CD14-positive monocyte (primary cell): ENCODE results near the gene RYR3. TPM values are rescaled to one million over a fixed set of nuclear protein-coding genes. Genes with fewer than 3 reads are reported as not detected.

ENCODE experiments used
- DNase-seq, 3 donors: peaks; one replicate each; pipeline ENCODE4 v3.0.0-alpha.2; 2011 to 2022
- H2AFZ ChIP-seq: 2 replicates; pipeline ENCODE4 v1.6.0; 2012; ENCODE audit warnings: mild to moderate bottlenecking, low read depth, low read length, inconsistent platforms; ENCODE audit not compliant: insufficient read depth, poor library complexity, severe bottlenecking
- H3K27ac ChIP-seq, 2 donors: 1 replicate in 1 of 2; 2 replicates in 1 of 2; pipeline ENCODE4 v1.5.1; 2012 to 2013; ENCODE audit warnings: low read length in 2 of 2, control low read depth in 1 of 2, inconsistent platforms in 1 of 2, low read depth in 1 of 2, mild to moderate bottlenecking in 1 of 2
- H3K27me3 ChIP-seq, 2 donors: one replicate each; pipeline versions ENCODE4 v1.6.0 to v1.6.1; 2011 to 2013; ENCODE audit warnings: low read length in 2 of 2; ENCODE audit not compliant: control insufficient read depth in 2 of 2, insufficient read depth in 2 of 2
- H3K36me3 ChIP-seq, 2 donors: replicated peaks in 1 of 2; 1 replicate in 1 of 2; 2 replicates in 1 of 2; pipeline versions ENCODE4 v1.5.1 to v1.6.1; 2012 to 2013; ENCODE audit warnings: low read length in 2 of 2, control low read depth in 1 of 2, inconsistent platforms in 1 of 2, mild to moderate bottlenecking in 1 of 2; ENCODE audit not compliant: insufficient read depth in 2 of 2, control insufficient read depth in 1 of 2
- H3K4me1 ChIP-seq, 2 donors: 1 replicate in 1 of 2; 2 replicates in 1 of 2; pipeline versions ENCODE4 v1.5.1 to v1.6.1; 2012 to 2013; ENCODE audit warnings: low read length in 2 of 2, control low read depth in 1 of 2, inconsistent platforms in 1 of 2, mild to moderate bottlenecking in 1 of 2, moderate library complexity in 1 of 2; ENCODE audit not compliant: insufficient read depth in 2 of 2, control insufficient read depth in 1 of 2
- H3K4me2 ChIP-seq: replicated peaks from 2 replicates; pipeline ENCODE3; 2012; ENCODE audit warnings: low read length, moderate library complexity, mild to moderate bottlenecking; ENCODE audit not compliant: poor library complexity, severe bottlenecking; ENCODE audit errors: extremely low read depth
- H3K4me3 ChIP-seq, 3 experiments: fragments of 200-600 bp in 1 of 3; sonication (generic) in 1 of 3; replicated peaks in 1 of 3; 1 replicate in 2 of 3; 2 replicates in 1 of 3; pipeline ENCODE4 v1.5.1; 2011 to 2013; ENCODE audit warnings: low read length in 3 of 3, mild to moderate bottlenecking in 3 of 3, control low read depth in 2 of 3, low read depth in 2 of 3, inconsistent platforms in 1 of 3, moderate library complexity in 1 of 3
- H3K79me2 ChIP-seq: 2 replicates; pipeline ENCODE4 v1.6.0; 2012; ENCODE audit warnings: mild to moderate bottlenecking, control low read depth, inconsistent platforms, low read length, moderate library complexity; ENCODE audit not compliant: insufficient read depth
- H3K9ac ChIP-seq: 2 replicates; pipeline ENCODE4 v1.6.0; 2017; ENCODE audit warnings: low read length, mild to moderate bottlenecking; ENCODE audit not compliant: insufficient read depth, poor library complexity, severe bottlenecking
- H3K9me3 ChIP-seq, 2 donors: replicated peaks in 1 of 2; 1 replicate in 1 of 2; 2 replicates in 1 of 2; pipeline versions ENCODE4 v1.5.1 to v1.6.1; 2012 to 2013; ENCODE audit warnings: low read length in 2 of 2, control low read depth in 1 of 2; ENCODE audit not compliant: control insufficient read depth in 1 of 2, insufficient read depth in 1 of 2
- H4K20me1 ChIP-seq: 2 replicates; pipeline ENCODE4 v1.6.0; 2012; ENCODE audit warnings: mild to moderate bottlenecking, low read length, control low read depth, moderate library complexity; ENCODE audit not compliant: insufficient read depth
- H3K27ac Mint-ChIP-seq, 7 donors: one replicate each; pipeline ENCODE4 v1.8.0; 2020; ENCODE audit warnings: mild to moderate bottlenecking in 7 of 7, mixed read lengths in 7 of 7, moderate library complexity in 6 of 7, inconsistent platforms in 2 of 7
- H3K27me3 Mint-ChIP-seq, 3 donors: one replicate each; pipeline ENCODE4 v1.8.0; 2021 to 2022; ENCODE audit warnings: low read depth in 3 of 3, mild to moderate bottlenecking in 3 of 3, mixed read lengths in 3 of 3, moderate library complexity in 3 of 3, inconsistent platforms in 1 of 3
- H3K36me3 Mint-ChIP-seq, 2 donors: one replicate each; pipeline ENCODE4 v1.8.0; 2020; ENCODE audit warnings: mixed read lengths in 2 of 2, inconsistent platforms in 1 of 2, mild to moderate bottlenecking in 1 of 2
- H3K4me1 Mint-ChIP-seq: one replicate; pipeline ENCODE4 v1.8.0; 2020; ENCODE audit warnings: mild to moderate bottlenecking, mixed read lengths
- H3K4me3 Mint-ChIP-seq, 2 donors: one replicate each; pipeline ENCODE4 v1.8.0; 2020; ENCODE audit warnings: mild to moderate bottlenecking in 2 of 2, mixed read lengths in 2 of 2, moderate library complexity in 1 of 2
- H3K9me3 Mint-ChIP-seq, 7 donors: one replicate each; pipeline ENCODE4 v1.8.0; 2020 to 2022; ENCODE audit warnings: mixed read lengths in 7 of 7, mild to moderate bottlenecking in 6 of 7, moderate library complexity in 6 of 7, inconsistent platforms in 2 of 7
- WGBS: methylation state at CpG from one replicate; pipeline ENCODE4 v1.1.5; 2013; ENCODE audit warnings: missing lambda C conversion rate; ENCODE audit not compliant: insufficient coverage; 5-methylcytosine and 5-hydroxymethylcytosine counted together
- intact Hi-C, 2 donors: fragments of 100-400 bp; cut with micrococcal nuclease; formaldehyde crosslinking; loops; one replicate each; pipeline versions ENCODE4 v1.15.0 to v1.15.1; 2023
- polyA plus RNA-seq, 3 donors: library from polyadenylated mRNA; depleted of rRNA in 1 of 3; unstranded in 2 of 3; stranded (reverse) in 1 of 3; fragments of 300-500 nt in 2 of 3; fragments of >200 nt in 1 of 3; fragmentation: Illumina TruSeq in 2 of 3; gene quantifications; 1 replicate in 2 of 3; 2 replicates in 1 of 3; pipeline ENCODE4 v1.2.3, GENCODE V29; 2012 to 2021
- TF ChIP-seq, protein P1 (sequence below): fragments of 200-600 bp; IDR thresholded peaks from one replicate; pipeline ENCODE4 v1.8.0; 2022; ENCODE audit warnings: antibody characterized with exemption, mild to moderate bottlenecking

Gene RYR3
- polyA plus RNA-seq, 3 donors: not detected

DNA sequence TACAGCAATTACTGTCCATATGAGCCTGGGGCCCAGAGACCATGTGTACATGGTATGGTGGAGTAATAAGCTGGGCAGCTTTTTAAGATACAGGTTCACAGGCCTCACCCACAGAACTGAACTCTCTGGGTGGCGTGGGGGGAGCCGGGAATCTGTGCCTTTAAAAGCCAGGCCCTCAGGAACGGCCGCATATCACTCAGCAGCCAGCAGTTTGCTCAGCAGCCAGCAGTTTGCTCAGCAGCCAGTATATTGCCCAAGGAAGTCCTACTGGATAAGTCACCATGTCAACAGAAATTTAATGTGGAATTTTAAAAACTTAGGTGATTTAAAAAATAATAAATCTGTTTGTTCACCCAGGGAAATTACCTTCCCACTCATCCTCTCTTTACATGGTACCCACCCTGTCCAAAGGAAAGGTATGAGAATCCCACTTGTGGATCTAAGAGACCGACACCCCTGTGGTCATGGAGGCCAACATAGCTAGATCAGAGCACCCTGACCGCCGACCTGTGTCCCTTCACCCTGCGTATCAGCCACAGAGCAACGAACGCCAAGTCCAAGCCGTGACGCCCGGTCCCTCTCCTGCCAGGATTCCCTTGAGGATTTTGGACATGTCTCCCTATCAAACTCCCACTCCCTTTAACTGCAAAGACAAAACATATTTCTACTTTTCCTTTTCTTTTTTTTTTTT lies 561.8 kb downstream of the RYR3 start:
- 97% methylated on average over 10 of the region's 13 CpGs for WGBS
- no peaks in the 10 kb centered on the region for H3K4me1 Mint-ChIP-seq
- peaks cover 0 to 1% (median 0%) of the 10 kb centered on the region in 7 donors for H3K9me3 Mint-ChIP-seq
- H3K4me3 Mint-ChIP-seq: no peak overlapping the region
- H3K27me3 Mint-ChIP-seq: no peaks in the 10 kb centered on the region
- Histone ChIP-seq H3K27me3 (no peaks in the 10 kb centered on the region), H3K9me3 (no peaks in the 10 kb centered on the region), H3K36me3 (no peaks in the 10 kb centered on the region), H3K4me2 (no peak overlapping the region), H3K27ac (no peak overlapping the region), H3K79me2 (no peaks in the 10 kb centered on the region), H3K4me1 (no peaks in the 10 kb centered on the region), H3K9ac (no peak overlapping the region), H4K20me1 (no peaks in the 10 kb centered on the region), H2AFZ (no peak overlapping the region), H3K4me3 (no peak overlapping the region)
- DNase-seq: no peak
- TF ChIP-seq, protein P1, sequence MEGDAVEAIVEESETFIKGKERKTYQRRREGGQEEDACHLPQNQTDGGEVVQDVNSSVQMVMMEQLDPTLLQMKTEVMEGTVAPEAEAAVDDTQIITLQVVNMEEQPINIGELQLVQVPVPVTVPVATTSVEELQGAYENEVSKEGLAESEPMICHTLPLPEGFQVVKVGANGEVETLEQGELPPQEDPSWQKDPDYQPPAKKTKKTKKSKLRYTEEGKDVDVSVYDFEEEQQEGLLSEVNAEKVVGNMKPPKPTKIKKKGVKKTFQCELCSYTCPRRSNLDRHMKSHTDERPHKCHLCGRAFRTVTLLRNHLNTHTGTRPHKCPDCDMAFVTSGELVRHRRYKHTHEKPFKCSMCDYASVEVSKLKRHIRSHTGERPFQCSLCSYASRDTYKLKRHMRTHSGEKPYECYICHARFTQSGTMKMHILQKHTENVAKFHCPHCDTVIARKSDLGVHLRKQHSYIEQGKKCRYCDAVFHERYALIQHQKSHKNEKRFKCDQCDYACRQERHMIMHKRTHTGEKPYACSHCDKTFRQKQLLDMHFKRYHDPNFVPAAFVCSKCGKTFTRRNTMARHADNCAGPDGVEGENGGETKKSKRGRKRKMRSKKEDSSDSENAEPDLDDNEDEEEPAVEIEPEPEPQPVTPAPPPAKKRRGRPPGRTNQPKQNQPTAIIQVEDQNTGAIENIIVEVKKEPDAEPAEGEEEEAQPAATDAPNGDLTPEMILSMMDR: no peak
- no peak overlapping the region for H3K27ac Mint-ChIP-seq
- no peaks in the 10 kb centered on the region for H3K36me3 Mint-ChIP-seq
- intact Hi-C loops: no loop called here

DNA sequence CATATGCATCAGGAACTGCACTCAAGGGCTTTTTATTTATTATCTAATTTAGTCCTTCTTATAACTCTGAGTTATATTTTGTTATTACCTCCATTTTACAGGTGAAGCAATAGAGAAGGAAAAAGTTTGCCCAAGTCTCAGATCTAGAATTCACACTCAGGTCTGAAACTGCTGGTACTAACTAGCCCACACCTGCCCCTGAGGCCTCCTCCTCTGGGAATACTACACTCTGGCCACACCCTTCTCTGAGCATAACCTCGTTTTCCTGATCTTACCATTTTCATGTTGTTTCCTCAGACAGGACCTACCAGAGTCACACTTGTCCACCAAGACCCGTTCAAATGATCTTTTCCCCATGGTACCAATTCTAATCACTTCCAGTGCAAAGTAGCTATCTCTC lies 563.4 kb downstream of the RYR3 start:
- Histone ChIP-seq H3K27ac (no peak overlapping the region), H2AFZ (no peak overlapping the region), H3K9me3 (no peaks in the 10 kb centered on the region), H3K4me2 (no peak overlapping the region), H4K20me1 (no peaks in the 10 kb centered on the region), H3K4me1 (no peaks in the 10 kb centered on the region), H3K4me3 (no peak overlapping the region), H3K9ac (no peak overlapping the region), H3K36me3 (no peaks in the 10 kb centered on the region), H3K27me3 (no peaks in the 10 kb centered on the region), H3K79me2 (no peaks in the 10 kb centered on the region)
- Mint-ChIP-seq H3K27ac (peak overlapping the region in 1 of 7 donors; percentile 17), H3K9me3 (peaks cover 0 to 1% (median 0%) of the 10 kb centered on the region in 7 donors), H3K36me3 (no peaks in the 10 kb centered on the region), H3K4me1 (no peaks in the 10 kb centered on the region), H3K27me3 (no peaks in the 10 kb centered on the region), H3K4me3 (no peak overlapping the region)
- intact Hi-C loops: no loop called here
- TF ChIP-seq, protein P1: no peak
- no peak for DNase-seq
- 100% methylated on average over 2 of the region's 2 CpGs for WGBS
